SK-N-SH (cell line): Measurements from ENCODE around the gene ZNF442. TPM values are rescaled to one million over a fixed set of nuclear protein-coding genes. Genes with fewer than 3 reads are reported as not detected.
"Not testable (repeated sequence)": the region's sequence is repeated elsewhere in the genome, so short reads cannot be mapped to it uniquely, and the experiment has no call there.

ENCODE experiments used
- CTCF ChIA-PET: fragments of 300-600, 350-600 bp; formaldehyde crosslinking; extraction: SDS; loops from one replicate; lab custom pipeline; 2021; lab: Yijun Ruan, JAX
- POLR2A ChIA-PET: fragments of 350-600 bp; sonication (Branson Sonifier 250); formaldehyde crosslinking; extraction: SDS; loops from one replicate; lab custom pipeline; 2020; ENCODE audit warnings: antibody characterized with exemption, inconsistent platforms; lab: Yijun Ruan, JAX
- DNase-seq: peaks from one replicate; pipeline ENCODE4 v3.0.0; 2012
- H2AFZ ChIP-seq: fragments of 200-600 bp; sonication (generic); 2 replicates; pipeline ENCODE4 v1.8.1; 2016; ENCODE audit warnings: antibody characterized with exemption, mild to moderate bottlenecking, low read depth
- H3F3A ChIP-seq: fragments of 200-600 bp; sonication (generic); replicated peaks from 2 replicates; pipeline ENCODE3; 2016; ENCODE audit warnings: antibody characterized with exemption, mild to moderate bottlenecking; ENCODE audit not compliant: insufficient read depth
- H3K27ac ChIP-seq, 2 experiments: fragments of 200-500 bp in 1 of 2; fragments of 200-600 bp in 1 of 2; sonication (Bioruptor generic) in 1 of 2; sonication (generic), shearing (Covaris generic) in 1 of 2; 2 replicates each; pipeline versions ENCODE4 v1.5.1 to v1.6.1; 2014 to 2016; ENCODE audit warnings: low read depth in 2 of 2, inconsistent platforms in 1 of 2, low read length in 1 of 2, mild to moderate bottlenecking in 1 of 2, mixed read lengths in 1 of 2
- H3K27me3 ChIP-seq: fragments of 200-600 bp; sonication (generic), shearing (Covaris generic); 2 replicates; pipeline ENCODE4 v1.6.1; 2016; ENCODE audit warnings: mixed run types; ENCODE audit not compliant: insufficient read depth
- H3K36me3 ChIP-seq, 2 experiments: fragments of 200-500 bp in 1 of 2; fragments of 200-600 bp in 1 of 2; sonication (Bioruptor generic) in 1 of 2; sonication (generic) in 1 of 2; replicated peaks in 1 of 2; 2 replicates each; pipeline versions ENCODE3 to v1.5.1; 2014 to 2016; ENCODE audit warnings: low read length in 1 of 2, mild to moderate bottlenecking in 1 of 2; ENCODE audit not compliant: insufficient read depth in 2 of 2, control insufficient read depth in 1 of 2
- H3K4me1 ChIP-seq, 2 experiments: fragments of 200-500 bp in 1 of 2; fragments of 200-600 bp in 1 of 2; sonication (Bioruptor generic) in 1 of 2; sonication (generic), shearing (Covaris generic) in 1 of 2; 2 replicates each; pipeline versions ENCODE4 v1.5.1 to v1.6.1; 2014 to 2016; ENCODE audit warnings: low read depth in 1 of 2, low read length in 1 of 2, mixed run types in 1 of 2; ENCODE audit not compliant: insufficient read depth in 2 of 2, control insufficient read depth in 1 of 2
- H3K4me2 ChIP-seq: fragments of 200-600 bp; sonication (generic), shearing (Covaris generic); 2 replicates; pipeline ENCODE4 v1.6.1; 2017; ENCODE audit warnings: mixed run types
- H3K4me3 ChIP-seq, 2 experiments: fragments of 200-500 bp in 1 of 2; fragments of 200-600 bp in 1 of 2; sonication (Bioruptor generic) in 1 of 2; sonication (generic), shearing (Covaris generic) in 1 of 2; 2 replicates each; pipeline versions ENCODE4 v1.5.1 to v1.8.1; 2014 to 2016; ENCODE audit warnings: low read depth in 2 of 2, inconsistent platforms in 1 of 2, low read length in 1 of 2, mild to moderate bottlenecking in 1 of 2, mixed read lengths in 1 of 2, moderate library complexity in 1 of 2
- H3K79me2 ChIP-seq: fragments of 200-600 bp; sonication (generic); 2 replicates; pipeline ENCODE4 v1.8.1; 2017; ENCODE audit warnings: mild to moderate bottlenecking; ENCODE audit not compliant: insufficient read depth
- H3K9ac ChIP-seq: fragments of 200-600 bp; sonication (generic); 2 replicates; pipeline ENCODE4 v1.6.1; 2017; ENCODE audit warnings: mixed run types
- H3K9me2 ChIP-seq: fragments of 200-600 bp; sonication (generic); 2 replicates; pipeline ENCODE4 v1.6.1; 2017; ENCODE audit warnings: mixed run types
- H3K9me3 ChIP-seq: fragments of 200-600 bp; sonication (generic); 2 replicates; pipeline ENCODE4 v1.6.1; 2017; ENCODE audit warnings: mixed run types, mild to moderate bottlenecking, moderate library complexity
- H4K20me1 ChIP-seq: fragments of 200-600 bp; sonication (generic); 2 replicates; pipeline ENCODE4 v1.6.1; 2017; ENCODE audit warnings: mild to moderate bottlenecking, mixed run types; ENCODE audit not compliant: insufficient read depth
- CTCF ChIP-seq: fragments of 200-600 bp; sonication (generic); IDR thresholded peaks from 2 replicates; pipeline ENCODE4 v1.6.1; 2017; ENCODE audit warnings: antibody characterized with exemption, mild to moderate bottlenecking, moderate library complexity
- EZH2phosphoT487 ChIP-seq: fragments of 200-600 bp; sonication (generic); IDR thresholded peaks from 2 replicates; pipeline ENCODE4 v1.6.1; 2017; ENCODE audit warnings: low read depth, mixed run types, mild to moderate bottlenecking, antibody characterized with exemption, moderate library complexity, borderline replicate concordance
- FOXM1 ChIP-seq: IDR thresholded peaks from 2 replicates; pipeline ENCODE4 v1.4.0; 2012; ENCODE audit warnings: low read depth, mild to moderate bottlenecking
- IRF3 ChIP-seq: fragments of 150-350 bp; IDR thresholded peaks from 2 replicates; pipeline ENCODE4 v1.6.1; 2016; ENCODE audit warnings: mild to moderate bottlenecking, low read depth, low read length
- MAX ChIP-seq: IDR thresholded peaks from 2 replicates; pipeline ENCODE4 v1.4.0; 2012; ENCODE audit warnings: low read depth
- NFIC ChIP-seq: IDR thresholded peaks from 2 replicates; pipeline ENCODE4 v1.4.0; 2012; ENCODE audit warnings: borderline replicate concordance
- PBX3 ChIP-seq: IDR thresholded peaks from 2 replicates; pipeline ENCODE4; 2012
- RAD21 ChIP-seq: IDR thresholded peaks from 2 replicates; pipeline ENCODE4 v1.6.1; 2012; ENCODE audit warnings: mild to moderate bottlenecking, low read length
- RCOR1 ChIP-seq: fragments of 150-350 bp; IDR thresholded peaks from 2 replicates; pipeline ENCODE4 v1.6.1; 2017; ENCODE audit warnings: antibody characterized with exemption, low read length
- RFX5 ChIP-seq: IDR thresholded peaks from 2 replicates; pipeline ENCODE4 v1.6.1; 2012; ENCODE audit warnings: mild to moderate bottlenecking, improper control_type of control experiment, low read length
- SIN3A ChIP-seq: IDR thresholded peaks from 2 replicates; pipeline ENCODE4 v1.6.1; 2012; ENCODE audit warnings: low read depth, mild to moderate bottlenecking, low read length, moderate library complexity, borderline replicate concordance
- TCF12 ChIP-seq: IDR thresholded peaks from 2 replicates; pipeline ENCODE4 v1.4.0; 2012
- TEAD4 ChIP-seq: IDR thresholded peaks from 2 replicates; pipeline ENCODE4 v1.4.0; 2012; ENCODE audit warnings: mild to moderate bottlenecking, borderline replicate concordance; ENCODE audit not compliant: insufficient read depth
- USF1 ChIP-seq: IDR thresholded peaks from 2 replicates; pipeline ENCODE4 v1.4.0; 2012; ENCODE audit warnings: low read depth, borderline replicate concordance
- WGBS: methylation state at CpG from one replicate; pipeline ENCODE4 v1.1.6; 2017; ENCODE audit warnings: low lambda C conversion rate; 5-methylcytosine and 5-hydroxymethylcytosine counted together
- polyA plus RNA-seq, 3 experiments: library from polyadenylated mRNA; depleted of rRNA; stranded (reverse); fragments of >200 nt; gene quantifications; 2 replicates each; pipeline ENCODE4 v1.2.3, GENCODE V29; 2012
- small RNA-seq, 7 experiments: library from RNA; depleted of rRNA; stranded (forward); fragments of <200 nt; gene quantifications; one replicate each; pipeline ENCODE3, GENCODE V24; 2012

Gene ZNF442
- polyA plus RNA-seq, 1 of the 3 experiments (the other 2 are of a cell fraction): 0.43 TPM

GRCh38 chr19:12314553-12314952 is 50.9 kb downstream of the ZNF442 start:
- no peak overlapping the region for H3K4me2 ChIP-seq
- no peaks in the 10 kb centered on the region for H3K27me3 ChIP-seq
- TF ChIP-seq RAD21 (no peak), PBX3 (no peak), NFIC (no peak), USF1 (no peak), RCOR1 (no peak), TEAD4 (no peak), IRF3 (no peak), RFX5 (no peak), CTCF (no peak), TCF12 (no peak), FOXM1 (no peak), SIN3A (no peak), EZH2phosphoT487 (no peak), MAX (no peak)
- no peaks in the 10 kb centered on the region for H3K79me2 ChIP-seq
- CTCF ChIA-PET: no interaction called here
- no peaks in the 10 kb centered on the region for H3K4me1 ChIP-seq
- H4K20me1 ChIP-seq: no peaks in the 10 kb centered on the region
- 28% methylated on average over 7 of the region's 7 CpGs for WGBS
- no peak overlapping the region for H2AFZ ChIP-seq
- H3K4me3 ChIP-seq: no peak overlapping the region
- peaks cover 4 to 16% of the 10 kb centered on the region in 2 experiments for H3K36me3 ChIP-seq
- no peak overlapping the region for H3K27ac ChIP-seq
- no peak overlapping the region for H3K9ac ChIP-seq
- no peaks in the 10 kb centered on the region for H3K9me2 ChIP-seq
- no peaks in the 10 kb centered on the region for H3F3A ChIP-seq
- 0 out of 2 replicates have a peak, but pooled peaks cover 4% of the 10 kb centered on the region for H3K9me3 ChIP-seq
- DNase-seq: no peak
- POLR2A ChIA-PET: no interaction called here

- POLR2A ChIA-PET, DNase-seq: not testable (repeated sequence)
These were observed 56.6 kb downstream of the ZNF442 start for GRCh38 chr19:12308891-12309290.

More at GRCh38 chr19:12308891-12309290, 56.6 kb downstream of the ZNF442 start:
- H3K4me3 ChIP-seq, H3K27me3 ChIP-seq, H4K20me1 ChIP-seq, H3K79me2 ChIP-seq, H3K9me2 ChIP-seq, CTCF ChIA-PET, H3K4me2 ChIP-seq, H3K27ac ChIP-seq, H2AFZ ChIP-seq, H3K9ac ChIP-seq, H3F3A ChIP-seq, H3K4me1 ChIP-seq, H3K9me3 ChIP-seq, H3K36me3 ChIP-seq: not testable (repeated sequence)
- WGBS: 54% methylated on average over 12 of the region's 12 CpGs

Small RNAs within 50 kb of the gene (small RNA-seq; reads per million reads assigned to genes)
- 0 to 0.13 (median 0) reads per million in 7 experiments for gene RPS29P23

Other genes with a start within 250 kb of the ZNF442 start
- 1.8 and 1.9 TPM in 2 replicates for gene ZNF20, start 225.3 kb downstream of the ZNF442 start, polyA plus RNA-seq (2012; rRNA removed)
- 1.9 and 2.3 TPM in 2 replicates for gene ZNF625, start 208.9 kb downstream of the ZNF442 start, polyA plus RNA-seq (2012; rRNA removed)
- gene ZNF136, start 202.6 kb downstream of the ZNF442 start, polyA plus RNA-seq (2012; rRNA removed): 1.7 and 2.2 TPM in 2 replicates
- 3.4 and 3.6 TPM in 2 replicates for gene ZNF44, start 70.8 kb downstream of the ZNF442 start, polyA plus RNA-seq (2012; rRNA removed)
- 0.99 and 1.3 TPM in 2 replicates for gene ZNF563, start 32.0 kb downstream of the ZNF442 start, polyA plus RNA-seq (2012; rRNA removed)
- gene ZNF799, start 35.6 kb upstream of the ZNF442 start, polyA plus RNA-seq (2012; rRNA removed): 0.99 and 1.5 TPM in 2 replicates
- 0.92 and 1.5 TPM in 2 replicates for gene ZNF443, start 75.3 kb upstream of the ZNF442 start, polyA plus RNA-seq (2012; rRNA removed)
- gene ZNF709, start 119.1 kb upstream of the ZNF442 start, polyA plus RNA-seq (2012; rRNA removed): 0.64 and 0.99 TPM in 2 replicates
- 1.3 TPM in 2 replicates for gene ZNF564, start 185.8 kb upstream of the ZNF442 start, polyA plus RNA-seq (2012; rRNA removed)
- gene ZNF490, start 245.1 kb upstream of the ZNF442 start, polyA plus RNA-seq (2012; rRNA removed): 1.3 TPM in 2 replicates
- 8.9 and 9.3 TPM in 2 replicates for gene ZNF791, start 245.2 kb upstream of the ZNF442 start, polyA plus RNA-seq (2012; rRNA removed)